C4-2B (cell line): ENCODE results near the gene PURA.

Experiments
- H3K27ac ChIP-seq: fragments of 450-650 bp; 2 replicates; pipeline ENCODE4 v1.5.1; 2017
- ZFX ChIP-seq: fragments of 450-650 bp; IDR thresholded peaks from 2 replicates; pipeline ENCODE4 v1.6.1; 2017
- TF ChIP-seq, protein P1 (sequence below): fragments of 450-650 bp; conservative IDR thresholded peaks from 2 replicates; pipeline ENCODE4 v1.5.1; 2017; ENCODE audit warnings: mild to moderate bottlenecking

PURA gene

DNA sequence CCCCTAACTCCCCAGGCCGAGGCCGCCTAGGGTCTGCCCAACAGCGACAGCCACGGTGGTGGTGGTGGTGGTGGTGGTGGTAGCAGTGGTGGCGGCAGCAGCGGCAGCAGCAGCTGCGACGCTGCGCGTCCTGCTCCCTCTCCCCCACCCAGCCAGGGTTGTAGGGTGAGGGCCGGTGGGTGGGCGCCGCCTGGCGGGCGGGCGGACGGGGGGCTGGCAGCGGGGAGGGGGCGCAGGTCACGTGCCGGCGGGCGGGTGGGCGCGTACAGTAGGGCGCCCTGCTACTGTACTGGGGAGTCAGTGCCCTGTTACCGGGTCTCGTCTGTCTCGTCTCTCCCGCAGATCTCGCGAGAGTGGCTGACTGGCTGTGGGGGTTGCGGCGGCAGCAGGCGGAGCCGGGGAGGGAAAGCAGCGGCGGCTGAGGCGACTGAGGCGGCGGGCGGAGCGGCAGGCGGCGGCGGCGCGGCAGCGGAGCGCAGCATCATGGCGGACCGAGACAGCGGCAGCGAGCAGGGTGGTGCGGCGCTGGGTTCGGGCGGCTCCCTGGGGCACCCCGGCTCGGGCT lies at the start of gene PURA:
PURA (plus strand) TSS at position 411 of the 565 bp plus-strand sequence; CDS start at position 484, 73 bp downstream.
- H3K27ac ChIP-seq, result peak within 1 kb of the TSS; percentile 85
- TF ChIP-seq, protein P1, sequence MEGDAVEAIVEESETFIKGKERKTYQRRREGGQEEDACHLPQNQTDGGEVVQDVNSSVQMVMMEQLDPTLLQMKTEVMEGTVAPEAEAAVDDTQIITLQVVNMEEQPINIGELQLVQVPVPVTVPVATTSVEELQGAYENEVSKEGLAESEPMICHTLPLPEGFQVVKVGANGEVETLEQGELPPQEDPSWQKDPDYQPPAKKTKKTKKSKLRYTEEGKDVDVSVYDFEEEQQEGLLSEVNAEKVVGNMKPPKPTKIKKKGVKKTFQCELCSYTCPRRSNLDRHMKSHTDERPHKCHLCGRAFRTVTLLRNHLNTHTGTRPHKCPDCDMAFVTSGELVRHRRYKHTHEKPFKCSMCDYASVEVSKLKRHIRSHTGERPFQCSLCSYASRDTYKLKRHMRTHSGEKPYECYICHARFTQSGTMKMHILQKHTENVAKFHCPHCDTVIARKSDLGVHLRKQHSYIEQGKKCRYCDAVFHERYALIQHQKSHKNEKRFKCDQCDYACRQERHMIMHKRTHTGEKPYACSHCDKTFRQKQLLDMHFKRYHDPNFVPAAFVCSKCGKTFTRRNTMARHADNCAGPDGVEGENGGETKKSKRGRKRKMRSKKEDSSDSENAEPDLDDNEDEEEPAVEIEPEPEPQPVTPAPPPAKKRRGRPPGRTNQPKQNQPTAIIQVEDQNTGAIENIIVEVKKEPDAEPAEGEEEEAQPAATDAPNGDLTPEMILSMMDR, result peak; percentile 27
- no peak for TF ChIP-seq ZFX

DNA sequence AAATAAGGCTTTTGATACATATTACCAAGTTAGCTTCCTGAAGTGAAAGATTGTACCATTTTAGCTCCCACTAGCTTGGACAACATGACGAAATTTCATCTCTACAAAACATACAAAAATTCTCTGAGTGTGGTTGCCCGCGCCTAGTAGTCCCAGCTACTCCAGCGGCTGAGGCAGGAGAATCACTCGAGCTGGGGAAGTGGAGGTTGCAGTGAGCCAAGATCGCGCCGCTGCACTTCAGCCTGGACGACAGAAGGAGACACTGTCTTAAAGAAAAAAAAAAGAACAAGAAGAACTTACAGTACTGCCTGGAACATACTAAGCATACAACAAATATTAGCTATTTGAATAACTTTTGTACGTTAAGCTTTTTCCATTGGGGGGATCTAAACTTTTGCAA lies 41.1 kb upstream of the PURA start:
- no peak overlapping the region for H3K27ac ChIP-seq
- TF ChIP-seq, protein P1, result no peak
- no peak for TF ChIP-seq ZFX

DNA sequence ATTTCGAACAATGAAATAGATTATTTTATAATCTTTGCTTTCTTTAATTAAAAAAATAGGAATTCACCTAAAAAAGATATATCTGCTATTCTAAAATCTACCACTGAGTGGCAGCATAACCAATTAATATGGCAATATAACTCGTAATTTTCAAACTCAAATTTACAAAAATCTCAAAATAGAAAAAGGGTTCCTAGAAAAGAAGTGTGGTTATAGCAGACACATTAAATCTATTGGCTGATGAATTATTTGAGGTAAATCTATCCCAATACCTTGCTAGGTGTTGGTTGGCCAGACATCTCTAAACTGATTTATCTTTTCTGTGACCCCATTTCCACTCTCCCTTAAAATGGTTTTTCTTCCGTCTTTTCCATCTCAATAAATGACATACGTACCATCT lies 40.6 kb upstream of the PURA start:
- H3K27ac ChIP-seq, result no peak overlapping the region
- TF ChIP-seq, protein P1, result peak; percentile 83
- no peak for TF ChIP-seq ZFX

DNA sequence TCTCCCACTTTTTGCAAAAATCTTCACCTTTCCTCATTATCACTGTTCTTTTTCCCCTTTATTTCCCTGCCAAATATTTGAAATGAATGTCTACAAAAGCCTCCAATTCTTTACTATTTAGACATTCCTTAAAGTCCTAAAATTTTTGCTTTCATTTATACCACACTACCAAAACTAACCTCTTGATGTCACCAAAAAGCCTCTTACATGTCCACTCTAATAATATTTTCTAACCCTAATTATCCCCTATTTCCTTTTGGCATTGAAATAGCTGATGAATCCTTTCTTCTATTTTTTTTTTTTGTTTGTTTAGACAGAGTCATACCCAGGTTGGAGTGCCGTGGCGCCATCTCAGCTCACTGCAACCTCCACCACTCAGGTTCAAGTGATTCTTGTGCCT lies 38.5 kb upstream of the PURA start:
- TF ChIP-seq, protein P1, result peak; percentile 62
- no peak for TF ChIP-seq ZFX
- H3K27ac ChIP-seq, result no peak overlapping the region

DNA sequence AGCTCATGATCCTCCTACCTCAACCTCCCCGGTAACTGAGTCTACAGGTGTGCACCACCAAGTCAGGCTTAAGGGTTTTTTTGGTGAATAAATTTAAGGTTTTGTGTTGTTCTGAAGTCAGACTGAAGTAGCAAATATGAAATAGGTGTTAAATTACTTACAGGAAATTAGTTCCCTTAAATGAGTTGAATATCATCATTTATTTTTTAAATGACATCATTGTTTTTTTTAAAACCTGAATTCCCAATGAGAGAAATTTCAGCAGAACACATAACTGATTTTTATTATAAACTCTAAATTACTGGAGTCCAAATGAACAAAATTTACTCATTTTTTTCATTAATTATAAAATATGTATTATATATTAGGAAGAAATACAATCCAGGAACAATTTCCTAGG lies 37.8 kb upstream of the PURA start:
- TF ChIP-seq, protein P1, result no peak
- no peak for TF ChIP-seq ZFX
- no peak overlapping the region for H3K27ac ChIP-seq

DNA sequence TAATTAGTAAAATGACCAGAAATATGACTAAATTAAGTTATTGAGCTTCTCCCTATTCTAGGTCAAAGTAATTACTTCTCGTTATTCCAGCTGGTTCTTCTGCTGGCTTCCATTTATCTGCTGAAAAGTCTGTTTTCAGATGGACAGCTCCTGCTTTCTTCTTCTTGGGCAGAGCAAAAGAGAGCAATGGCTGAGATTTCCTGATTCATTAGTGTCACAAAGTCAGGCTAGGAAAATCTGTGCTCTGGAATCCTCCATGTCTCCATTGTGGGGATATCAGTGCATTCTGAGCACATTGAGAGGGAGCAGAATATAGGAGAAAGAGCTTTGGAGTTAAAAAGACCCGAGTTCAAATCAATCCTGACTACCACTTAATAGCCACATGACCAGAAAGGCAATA lies 37.1 kb upstream of the PURA start:
- TF ChIP-seq, protein P1, result no peak
- TF ChIP-seq ZFX, result no peak
- H3K27ac ChIP-seq, result no peak overlapping the region

DNA sequence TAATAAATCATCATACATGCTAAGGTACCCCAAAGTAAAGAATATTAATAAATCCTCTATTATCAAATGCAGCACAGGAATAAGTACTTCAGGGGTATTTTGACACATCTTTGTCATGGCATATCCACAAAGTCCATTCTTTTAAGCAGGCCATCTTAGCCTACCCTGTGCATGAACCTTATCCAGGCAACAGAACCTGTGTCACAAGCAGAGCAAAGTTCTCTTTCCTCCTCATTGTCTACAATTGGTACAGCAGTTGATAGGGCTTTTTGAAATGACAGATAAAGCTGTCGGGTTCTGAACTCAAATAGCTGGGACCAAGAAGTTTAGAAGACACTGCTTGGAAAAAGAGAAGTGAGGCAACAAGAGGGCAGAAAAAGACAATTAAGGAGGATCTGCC lies 30.8 kb upstream of the PURA start:
- H3K27ac ChIP-seq, result no peak overlapping the region
- no peak for TF ChIP-seq ZFX
- TF ChIP-seq, protein P1, result no peak
